H1 (cell line): Measurements from ENCODE around the gene CNNM1. TPM values are rescaled to one million over a fixed set of nuclear protein-coding genes. Genes with fewer than 3 reads are reported as not detected.

Source experiments
- CTCF ChIA-PET: fragments of 300-600 bp; sonication (Branson Sonifier 250); formaldehyde crosslinking; loops from one replicate; lab custom pipeline; 2021; ENCODE audit not compliant: partially characterized antibody; lab: Charles Lee
- POLR2A ChIA-PET: fragments of 300-600 bp; sonication (Branson Sonifier 250); formaldehyde crosslinking; loops from one replicate; lab custom pipeline; 2021; ENCODE audit warnings: inconsistent platforms; ENCODE audit not compliant: partially characterized antibody; lab: Charles Lee
- DNase-seq, 2 experiments: peaks; one replicate each; pipeline versions ENCODE4 v3.0.0 to v3.0.0-alpha.2; 2010 to 2022; ENCODE audit warnings: low spot score in 2 of 2, low read depth in 1 of 2, mixed read lengths in 1 of 2
- FAIRE-seq: peaks from 2 replicates; lab custom pipeline; 2011; peaks lifted over from hg19 to GRCh38; lab: Jason Lieb, UNC
- H2AFZ ChIP-seq: 2 replicates; pipeline ENCODE4 v1.8.1; 2012; ENCODE audit warnings: low read length, inconsistent platforms
- H2AK5ac ChIP-seq: 2 replicates; pipeline ENCODE4 v1.6.1; 2013; ENCODE audit warnings: low read depth, low read length
- H2BK120ac ChIP-seq: replicated peaks from 2 replicates; pipeline ENCODE3; 2013; ENCODE audit warnings: low read depth, low read length, inconsistent platforms
- H2BK12ac ChIP-seq: 2 replicates; pipeline ENCODE4 v1.6.1; 2013; ENCODE audit warnings: low read depth, low read length
- H2BK15ac ChIP-seq: 2 replicates; pipeline ENCODE4 v1.6.1; 2013; ENCODE audit warnings: low read length
- H2BK20ac ChIP-seq: 2 replicates; pipeline ENCODE4 v1.6.1; 2013; ENCODE audit warnings: low read length
- H2BK5ac ChIP-seq: 2 replicates; pipeline ENCODE4 v1.6.1; 2013; ENCODE audit warnings: low read depth, low read length
- H3K14ac ChIP-seq: 2 replicates; pipeline ENCODE4 v1.6.1; 2013; ENCODE audit warnings: inconsistent platforms; ENCODE audit not compliant: insufficient read length
- H3K18ac ChIP-seq: 2 replicates; pipeline ENCODE4 v1.6.1; 2013; ENCODE audit warnings: low read length; ENCODE audit errors: extremely low read depth
- H3K23ac ChIP-seq: 2 replicates; pipeline ENCODE4 v1.6.1; 2013; ENCODE audit warnings: inconsistent platforms; ENCODE audit not compliant: insufficient read length
- H3K23me2 ChIP-seq: 2 replicates; pipeline ENCODE4 v1.6.1; 2013; ENCODE audit warnings: low read depth, low read length
- H3K27ac ChIP-seq: 2 replicates; pipeline ENCODE4 v1.6.1; 2011; ENCODE audit warnings: low read depth, low read length, inconsistent platforms
- H3K27me3 ChIP-seq, 4 experiments: replicated peaks in 1 of 4; 1 replicate in 1 of 4; 2 replicates in 3 of 4; pipeline versions ENCODE4 v1.6.1 to v1.8.1; 2011 to 2013; ENCODE audit warnings: low read length in 3 of 4, mild to moderate bottlenecking in 3 of 4, inconsistent platforms in 2 of 4, mixed read lengths in 2 of 4, moderate library complexity in 1 of 4; ENCODE audit not compliant: control insufficient read depth in 3 of 4, insufficient read depth in 3 of 4; ENCODE audit errors: extremely low read depth in 1 of 4
- H3K36me3 ChIP-seq, 4 experiments: 2 replicates each; pipeline versions ENCODE4 v1.6.1 to v1.8.1; 2011 to 2013; ENCODE audit warnings: mild to moderate bottlenecking in 4 of 4, low read length in 3 of 4, moderate library complexity in 2 of 4, control low read depth in 1 of 4, inconsistent platforms in 1 of 4; ENCODE audit not compliant: insufficient read depth in 4 of 4, control insufficient read depth in 2 of 4
- H3K4ac ChIP-seq: replicated peaks from 2 replicates; pipeline ENCODE3; 2013; ENCODE audit warnings: low read length, low read depth, mixed read lengths, inconsistent platforms; ENCODE audit not compliant: insufficient read length
- H3K4me1 ChIP-seq, 4 experiments: replicated peaks in 1 of 4; 1 replicate in 1 of 4; 2 replicates in 3 of 4; pipeline versions ENCODE4 v1.6.1 to v1.8.1; 2011 to 2013; ENCODE audit warnings: low read length in 3 of 4, inconsistent platforms in 2 of 4, mixed read lengths in 1 of 4; ENCODE audit not compliant: insufficient read depth in 4 of 4, control insufficient read depth in 3 of 4
- H3K4me2 ChIP-seq, 2 experiments: 2 replicates each; pipeline versions ENCODE4 v1.6.1 to v1.8.1; 2011 to 2013; ENCODE audit warnings: low read depth in 2 of 2, low read length in 2 of 2, control low read depth in 1 of 2, inconsistent platforms in 1 of 2, mild to moderate bottlenecking in 1 of 2; ENCODE audit not compliant: insufficient read depth in 1 of 2
- H3K4me3 ChIP-seq, 4 experiments: fragments of 200-600, 300-600 bp in 1 of 4; sonication (generic), shearing (Covaris generic), sonication (Bioruptor Twin) in 1 of 4; 2 replicates each; pipeline versions ENCODE4 v1.5.1 to v1.8.1; 2011 to 2016; ENCODE audit warnings: low read length in 4 of 4, low read depth in 3 of 4, control low read depth in 2 of 4, inconsistent platforms in 2 of 4, mild to moderate bottlenecking in 2 of 4, mixed read lengths in 1 of 4, moderate library complexity in 1 of 4; ENCODE audit not compliant: insufficient read depth in 2 of 4; ENCODE audit errors: extremely low read depth in 1 of 4
- H3K56ac ChIP-seq: replicated peaks from 2 replicates; pipeline ENCODE3; 2013; ENCODE audit warnings: low read depth, mild to moderate bottlenecking, mixed read lengths, low read length, inconsistent platforms; ENCODE audit not compliant: insufficient read length
- H3K79me1 ChIP-seq: 2 replicates; pipeline ENCODE4 v1.6.1; 2013; ENCODE audit warnings: low read depth, low read length, control low read depth
- H3K79me2 ChIP-seq, 2 experiments: 2 replicates each; pipeline versions ENCODE4 v1.6.1 to v1.8.1; 2012 to 2013; ENCODE audit warnings: low read length in 2 of 2, mild to moderate bottlenecking in 2 of 2, inconsistent platforms in 1 of 2; ENCODE audit not compliant: insufficient read depth in 2 of 2, control insufficient read depth in 1 of 2
- H3K9ac ChIP-seq, 4 experiments: replicated peaks in 1 of 4; 1 replicate in 1 of 4; 2 replicates in 3 of 4; pipeline versions ENCODE4 v1.6.1 to v1.8.1; 2011 to 2013; ENCODE audit warnings: low read depth in 3 of 4, low read length in 3 of 4, control low read depth in 2 of 4, mild to moderate bottlenecking in 2 of 4, moderate library complexity in 2 of 4, inconsistent platforms in 1 of 4; ENCODE audit errors: extremely low read depth in 1 of 4
- H3K9me3 ChIP-seq, 2 experiments: 2 replicates each; pipeline versions ENCODE4 v1.6.1 to v1.8.1; 2012 to 2013; ENCODE audit warnings: mild to moderate bottlenecking in 2 of 2, moderate library complexity in 2 of 2, control low read depth in 1 of 2, inconsistent platforms in 1 of 2, low read depth in 1 of 2, low read length in 1 of 2, mixed read lengths in 1 of 2; ENCODE audit not compliant: insufficient read depth in 2 of 2
- H4K20me1 ChIP-seq, 2 experiments: replicated peaks in 1 of 2; 2 replicates each; pipeline versions ENCODE3 to v1.8.1; 2011 to 2013; ENCODE audit warnings: inconsistent platforms in 2 of 2, low read length in 2 of 2, mild to moderate bottlenecking in 1 of 2; ENCODE audit not compliant: insufficient read depth in 2 of 2, control insufficient read depth in 1 of 2
- H4K5ac ChIP-seq: 2 replicates; pipeline ENCODE4 v1.6.1; 2013; ENCODE audit warnings: low read length, low read depth, mixed read lengths, inconsistent platforms; ENCODE audit not compliant: insufficient read length
- H4K8ac ChIP-seq: 2 replicates; pipeline ENCODE4 v1.8.0; 2013; ENCODE audit warnings: mild to moderate bottlenecking, moderate library complexity, low read length, inconsistent platforms; ENCODE audit not compliant: insufficient read depth; ENCODE audit errors: extremely low read depth
- H4K91ac ChIP-seq: replicated peaks from 2 replicates; pipeline ENCODE3; 2013; ENCODE audit warnings: low read length, mixed read lengths, inconsistent platforms; ENCODE audit not compliant: insufficient read length
- ASH2L ChIP-seq: fragments of 200-600, 300-600 bp; sonication (generic); IDR thresholded peaks from one replicate; pipeline ENCODE4 v1.7.1; 2017; ENCODE audit warnings: low read length
- CHD2 ChIP-seq: IDR thresholded peaks from 2 replicates; pipeline ENCODE4 v1.6.1; 2012; ENCODE audit warnings: low read length, improper control_type of control experiment
- EP300 ChIP-seq, 2 experiments: IDR thresholded peaks; 1 replicate in 1 of 2; 2 replicates in 1 of 2; pipeline ENCODE4 v1.6.1; 2011 to 2012; ENCODE audit warnings: low read depth in 2 of 2, low read length in 2 of 2, mild to moderate bottlenecking in 2 of 2, borderline replicate concordance in 1 of 2, inconsistent platforms in 1 of 2, moderate library complexity in 1 of 2
- GTF2F1 ChIP-seq: IDR thresholded peaks from 2 replicates; pipeline ENCODE4 v1.6.1; 2012; ENCODE audit warnings: low read depth, low read length, improper control_type of control experiment, borderline replicate concordance
- POU5F1 ChIP-seq: IDR thresholded peaks from 2 replicates; pipeline ENCODE4 v1.6.1; 2011; ENCODE audit warnings: low read depth, mild to moderate bottlenecking, low read length, moderate library complexity
- TEAD4 ChIP-seq: IDR thresholded peaks from 2 replicates; pipeline ENCODE4 v1.6.1; 2012; ENCODE audit warnings: low read depth, low read length, inconsistent platforms, mixed read lengths
- WGBS, 2 experiments: shearing (Covaris generic) in 1 of 2; methylation state at CpG; one replicate each; pipeline versions ENCODE4 v1.1.6 to v1.1.7; 2013 to 2015; ENCODE audit warnings: low lambda C conversion rate in 2 of 2, mixed read lengths in 2 of 2, inconsistent platforms in 1 of 2, low coverage in 1 of 2, missing lambda C conversion rate in 1 of 2; ENCODE audit not compliant: insufficient replicate concordance in 2 of 2, insufficient coverage in 1 of 2, insufficient read length in 1 of 2; ENCODE audit errors: extremely low coverage in 1 of 2, missing lambda C conversion rate in 1 of 2; 5-methylcytosine and 5-hydroxymethylcytosine counted together
- polyA plus RNA-seq, 7 experiments: library from polyadenylated mRNA; depleted of rRNA in 3 of 7; stranded (reverse) in 5 of 7; unstranded in 2 of 7; fragments of >200 nt in 5 of 7; fragments of 200-250 nt in 2 of 7; gene quantifications; 1 replicate in 5 of 7; 2 replicates in 1 of 7; 4 replicates in 1 of 7; pipeline versions ENCODE4 v1.2.1 to v1.2.3, GENCODE V29; 2011 to 2013; ENCODE audit warnings: missing spikeins in 2 of 7, mixed read lengths in 2 of 7
- total RNA-seq: library from RNA; stranded (reverse); fragmentation: NEBNext Ultra II Directional; extraction: Animal tissue kit (Norgen Biotek cat#: 25700); gene quantifications from 2 replicates; pipeline ENCODE4 v1.2.1, GENCODE V29; 2021

Gene CNNM1
- total and polyA plus RNA-seq, 2 of the 8 experiments (the other 6 are each of a cell fraction or from before 2014, with no cell fraction given): 0.74 to 0.92 TPM

GRCh38 chr10:99374972-99375371 lies 45.8 kb downstream of the CNNM1 start:
- DNase-seq (no peak), FAIRE-seq (no peak)
- Histone ChIP-seq H4K5ac (no peak overlapping the region), H3K36me3 (no peaks in the 10 kb centered on the region), H4K8ac (no peak overlapping the region), H2BK20ac (no peak overlapping the region), H3K4me1 (no peaks in the 10 kb centered on the region), H3K4me2 (no peak overlapping the region), H3K56ac (no peak overlapping the region), H2BK15ac (no peak overlapping the region), H3K79me1 (no peaks in the 10 kb centered on the region; the same call in 1 of the 2 replicates), H4K20me1 (no peaks in the 10 kb centered on the region), H3K27me3 (no peaks in the 10 kb centered on the region), H2BK12ac (no peak overlapping the region), H3K9ac (no peak overlapping the region), H2AK5ac (no peak overlapping the region), H4K91ac (no peak overlapping the region), H3K4ac (no peak overlapping the region), H2BK120ac (no peak overlapping the region), H2AFZ (no peak overlapping the region), H3K27ac (no peak overlapping the region), H3K4me3 (no peak overlapping the region), H3K14ac (no peak overlapping the region), H3K79me2 (no peaks in the 10 kb centered on the region), H3K23ac (no peak overlapping the region), H3K9me3 (no peaks in the 10 kb centered on the region), H3K18ac (no peak overlapping the region), H3K23me2 (no peaks in the 10 kb centered on the region), H2BK5ac (no peak overlapping the region)
- CTCF ChIA-PET: interaction anchor here (1.0 to 1.2 kb wide), 2 partner anchors 15 to 18 kb away, joined by 3 to 4 read pairs; no protein-coding TSS in a partner anchor
- TF ChIP-seq TEAD4 (no peak), CHD2 (no peak), GTF2F1 (no peak), EP300 (IDR thresholded peaks at IDR 0.05; ENCODE audit: borderline replicate concordance in 1 of 2, low read depth in 2 of 2, low read length in 2 of 2) (no peak), ASH2L (no peak), POU5F1 (no peak)
- WGBS, 2 experiments: 86% methylated on average over 3 of the region's 3 CpGs; no CpG with 5 or more reads in 1 of the 2 experiments
- POLR2A ChIA-PET: no interaction called here
